Measurements from ENCODE around the gene NDUFV2.

GRCh38 chr18:9066358-9066757 lies 36.1 kb upstream of the NDUFV2 start:
- no peak for TF ChIP-seq CTCF (IDR thresholded peaks at IDR 0.05)
- TF ChIP-seq POLR2A (IDR thresholded peaks at IDR 0.05) = no peak
